ENCODE data around the gene PRPF38B.

GRCh38 chr1:108685529-108685928, 6.6 kb upstream of the PRPF38B start:
- no peak for TF ChIP-seq EZH2 (IDR thresholded peaks at IDR 0.05)
- no peak for TF ChIP-seq FOXP2 (optimal IDR thresholded peaks at IDR 0.05; ENCODE audit: control extremely low read depth, extremely low read length, insufficient read depth)
